KOPT-K1 (cell line): ENCODE results near the gene CEACAM4.
"Not testable (repeated sequence)": the region's sequence is repeated elsewhere in the genome, so short reads cannot be mapped to it uniquely, and the experiment has no call there.

Experiments
- H3K27ac ChIP-seq: fragments of 200-600 bp; sonication (generic); 2 replicates; pipeline ENCODE4 v1.5.1; 2016; ENCODE audit warnings: antibody characterized with exemption, mild to moderate bottlenecking, low read depth, low read length; ENCODE audit not compliant: poor library complexity, severe bottlenecking
- H3K36me3 ChIP-seq: fragments of 200-600 bp; sonication (generic); 2 replicates; pipeline ENCODE4 v1.5.1; 2017; ENCODE audit warnings: antibody characterized with exemption, mild to moderate bottlenecking, low read length, moderate library complexity; ENCODE audit not compliant: insufficient read depth
- H3K9me3 ChIP-seq: fragments of 200-600 bp; sonication (generic); 2 replicates; pipeline ENCODE4 v1.5.1; 2017; ENCODE audit warnings: antibody characterized with exemption, low read length, mild to moderate bottlenecking; ENCODE audit not compliant: insufficient read depth, poor library complexity, severe bottlenecking

The CEACAM4 gene

DNA sequence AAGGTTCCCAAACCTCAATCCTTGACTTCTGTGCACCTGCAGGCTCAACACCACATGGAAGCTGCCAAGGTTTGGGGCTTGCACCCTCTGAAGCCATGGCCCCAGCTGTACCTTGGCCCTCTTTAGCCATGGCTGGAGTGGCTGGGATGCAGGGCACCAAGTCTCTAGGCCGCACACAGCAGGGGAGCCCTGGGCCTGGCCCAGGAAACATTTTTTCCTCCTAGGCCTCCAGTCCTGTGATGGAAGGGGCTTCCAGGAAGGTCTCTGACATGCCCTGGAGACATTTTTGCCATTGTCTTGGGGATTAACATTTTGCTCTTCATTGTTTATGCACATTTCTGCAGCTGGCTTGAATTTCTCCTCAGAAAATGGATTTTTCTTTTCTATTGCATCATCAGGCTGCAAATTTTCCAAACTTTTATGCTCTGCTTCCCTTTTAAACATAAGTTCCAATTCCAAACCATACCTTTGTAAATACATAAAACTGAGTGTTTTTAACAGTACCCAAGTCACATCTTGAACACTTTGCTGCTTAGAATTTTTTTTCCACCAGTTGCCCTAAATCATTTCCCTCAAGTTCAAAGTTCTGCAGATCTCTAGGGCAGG, 44.2 kb downstream of the CEACAM4 start:
- not testable (repeated sequence) for H3K36me3 ChIP-seq, H3K27ac ChIP-seq
- H3K9me3 ChIP-seq, result peaks cover 42% of the 10 kb centered on the region

GRCh38 chr19:41581068-41581467, 45.8 kb downstream of the CEACAM4 start:
- not testable (repeated sequence) for H3K27ac ChIP-seq, H3K36me3 ChIP-seq
- H3K9me3 ChIP-seq, result peaks cover 42% of the 10 kb centered on the region

GRCh38 chr19:41578886-41579285, 48.0 kb downstream of the CEACAM4 start:
- Histone ChIP-seq H3K36me3 (no peaks in the 10 kb centered on the region), H3K27ac (no peak overlapping the region), H3K9me3 (peaks cover 36% of the 10 kb centered on the region)

GRCh38 chr19:41577833-41578232, 49.0 kb downstream of the CEACAM4 start:
- H3K36me3 ChIP-seq, result no peaks in the 10 kb centered on the region
- H3K9me3 ChIP-seq, result peaks cover 27% of the 10 kb centered on the region
- no peak overlapping the region for H3K27ac ChIP-seq

- Histone ChIP-seq H3K27ac (no peak overlapping the region), H3K36me3 (no peaks in the 10 kb centered on the region), H3K9me3 (peaks cover 22% of the 10 kb centered on the region)
Measured at GRCh38 chr19:41577144-41577830, 49.6 kb downstream of the CEACAM4 start.

DNA sequence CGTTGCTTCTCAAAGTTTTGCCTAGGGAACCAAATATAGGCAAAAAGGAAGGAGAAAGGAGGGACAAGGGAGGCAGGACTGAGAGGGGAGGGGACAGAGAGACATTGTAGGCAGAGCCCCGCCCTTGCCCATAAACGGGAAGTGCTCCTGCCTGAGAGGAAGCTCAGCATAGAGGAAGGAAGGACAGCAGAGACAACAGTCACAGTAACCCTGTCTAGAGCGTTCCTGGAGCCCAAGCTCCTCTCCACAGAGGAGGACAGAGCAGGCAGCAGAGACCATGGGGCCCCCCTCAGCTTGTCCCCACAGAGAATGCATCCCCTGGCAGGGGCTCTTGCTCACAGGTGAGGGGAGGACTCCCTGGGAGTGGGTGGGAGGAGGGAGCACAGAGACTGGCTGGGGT, 50.9 kb downstream of the CEACAM4 start, which contains the start of gene CEACAM21:
CEACAM21 (plus strand) TSS at position 169 of the 400 bp plus-strand sequence; CDS start at position 278, 109 bp downstream.
- peaks cover 9% of the 10 kb centered on the region for H3K9me3 ChIP-seq
- H3K27ac ChIP-seq, result peak within 1 kb of the TSS; percentile 21
- H3K36me3 ChIP-seq, result no peaks in the 10 kb centered on the region

DNA sequence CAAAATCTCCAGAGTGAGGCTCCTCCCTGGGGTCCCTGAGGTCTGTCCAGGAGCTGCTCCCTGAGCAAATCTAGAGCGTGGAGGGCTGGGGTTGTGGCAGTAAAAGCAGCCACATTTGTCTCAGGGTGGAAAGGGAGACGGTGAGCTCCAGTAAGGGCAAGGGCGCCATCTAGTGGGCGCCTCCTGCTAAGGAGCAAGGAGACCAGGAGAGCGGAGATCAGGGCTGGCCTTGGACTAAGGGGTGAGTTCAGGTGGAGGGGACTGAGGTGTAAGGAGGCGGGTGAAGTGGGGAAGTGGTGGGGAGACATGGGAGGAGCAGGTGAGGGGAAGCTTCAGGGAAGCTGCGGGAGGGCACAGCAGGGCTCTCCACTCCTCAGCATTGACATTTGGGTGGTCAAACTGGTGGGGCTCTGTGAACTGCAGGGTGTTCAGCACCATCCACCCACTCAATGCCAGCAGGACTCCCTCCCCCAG, 56.2 kb downstream of the CEACAM4 start:
- Histone ChIP-seq H3K36me3 (no peaks in the 10 kb centered on the region), H3K9me3 (no peaks in the 10 kb centered on the region), H3K27ac (no peak overlapping the region)

DNA sequence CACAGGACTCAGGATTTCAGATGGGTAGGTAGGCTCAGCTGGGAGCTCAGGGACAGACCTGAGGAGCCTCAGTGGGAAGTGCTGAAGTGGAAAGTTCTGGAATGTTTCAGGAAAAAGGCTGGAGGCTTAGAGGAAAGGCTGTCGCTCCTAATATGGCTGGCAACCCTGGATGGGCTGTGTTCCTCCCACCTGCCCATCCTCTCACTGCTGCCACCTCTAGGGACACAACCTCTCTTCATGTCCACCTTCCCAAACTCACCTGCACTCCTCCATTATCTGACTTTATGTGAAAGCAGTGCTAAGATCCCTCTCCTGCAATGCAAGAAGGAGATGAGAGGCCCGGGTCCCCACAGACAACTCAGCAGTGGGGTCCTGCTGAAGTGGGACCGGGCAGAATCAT, 56.7 kb downstream of the CEACAM4 start:
- H3K27ac ChIP-seq, result no peak overlapping the region
- H3K9me3 ChIP-seq, result no peaks in the 10 kb centered on the region
- no peaks in the 10 kb centered on the region for H3K36me3 ChIP-seq

DNA sequence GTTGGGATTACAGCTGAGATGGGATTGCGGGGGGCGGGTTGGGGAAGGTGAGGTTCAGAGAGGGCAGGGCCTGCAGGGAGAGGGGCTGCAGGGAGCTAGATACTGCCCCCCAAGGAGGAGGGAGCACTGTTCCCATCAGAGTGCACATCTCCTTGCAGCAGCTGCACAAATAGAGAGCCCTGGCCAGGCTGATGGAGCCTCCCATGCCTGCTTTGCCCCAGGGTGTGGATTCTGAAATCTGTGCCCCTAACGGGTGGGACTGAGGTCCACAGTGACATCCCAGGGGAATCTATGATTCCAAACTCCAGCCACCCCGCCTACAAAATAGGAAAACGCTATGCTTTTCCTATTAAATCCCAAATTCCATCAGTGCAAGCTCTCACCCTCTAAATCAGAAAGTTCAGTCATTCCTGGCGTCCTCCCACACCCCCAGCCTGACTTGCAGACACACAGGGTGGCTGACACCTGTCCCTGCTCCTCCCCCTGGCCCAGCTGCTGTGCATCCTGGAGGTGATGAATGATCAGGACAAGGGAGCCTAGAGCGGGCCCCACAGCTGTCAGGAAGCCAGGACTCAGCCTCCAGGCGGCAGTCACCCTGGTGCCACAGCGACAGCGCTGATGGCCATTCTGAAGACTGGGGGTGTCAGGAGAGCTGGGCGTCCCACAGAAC, 57.3 kb downstream of the CEACAM4 start:
- Histone ChIP-seq H3K27ac (no peak overlapping the region), H3K36me3 (no peaks in the 10 kb centered on the region), H3K9me3 (no peaks in the 10 kb centered on the region)
